NCI-H1092 treated with DMSO at 0.1 percent for 48 hours (cell line): ENCODE results near the gene DIP2A.

Experiments
- DNase-seq: peaks from one replicate; lab custom pipeline; 2025; lab: John Stamatoyannopoulos, UW

Gene DIP2A

DNA sequence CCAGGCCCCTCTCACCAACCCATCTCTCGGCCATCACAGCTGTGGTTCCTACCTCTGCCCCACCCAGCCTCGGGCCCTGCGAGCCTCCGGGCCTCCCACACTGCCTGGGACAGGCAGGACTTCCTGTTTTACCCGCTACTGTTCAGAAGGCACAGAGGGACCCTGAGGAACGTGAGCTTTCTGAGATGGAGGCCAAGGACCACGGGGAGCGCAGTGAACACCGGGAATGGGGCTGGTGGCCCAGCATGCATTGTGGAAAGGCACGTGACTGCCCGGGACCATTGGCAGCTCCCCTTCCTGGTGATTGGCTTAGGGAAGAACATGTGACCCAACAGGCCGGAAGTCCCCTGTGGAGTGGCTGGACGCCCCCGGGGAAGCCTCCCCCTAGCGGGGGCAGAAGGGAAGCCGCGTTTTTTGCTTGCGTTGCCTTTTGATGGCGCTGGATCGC lies 139.2 kb downstream of the DIP2A start:
- no peak for DNase-seq

DNA sequence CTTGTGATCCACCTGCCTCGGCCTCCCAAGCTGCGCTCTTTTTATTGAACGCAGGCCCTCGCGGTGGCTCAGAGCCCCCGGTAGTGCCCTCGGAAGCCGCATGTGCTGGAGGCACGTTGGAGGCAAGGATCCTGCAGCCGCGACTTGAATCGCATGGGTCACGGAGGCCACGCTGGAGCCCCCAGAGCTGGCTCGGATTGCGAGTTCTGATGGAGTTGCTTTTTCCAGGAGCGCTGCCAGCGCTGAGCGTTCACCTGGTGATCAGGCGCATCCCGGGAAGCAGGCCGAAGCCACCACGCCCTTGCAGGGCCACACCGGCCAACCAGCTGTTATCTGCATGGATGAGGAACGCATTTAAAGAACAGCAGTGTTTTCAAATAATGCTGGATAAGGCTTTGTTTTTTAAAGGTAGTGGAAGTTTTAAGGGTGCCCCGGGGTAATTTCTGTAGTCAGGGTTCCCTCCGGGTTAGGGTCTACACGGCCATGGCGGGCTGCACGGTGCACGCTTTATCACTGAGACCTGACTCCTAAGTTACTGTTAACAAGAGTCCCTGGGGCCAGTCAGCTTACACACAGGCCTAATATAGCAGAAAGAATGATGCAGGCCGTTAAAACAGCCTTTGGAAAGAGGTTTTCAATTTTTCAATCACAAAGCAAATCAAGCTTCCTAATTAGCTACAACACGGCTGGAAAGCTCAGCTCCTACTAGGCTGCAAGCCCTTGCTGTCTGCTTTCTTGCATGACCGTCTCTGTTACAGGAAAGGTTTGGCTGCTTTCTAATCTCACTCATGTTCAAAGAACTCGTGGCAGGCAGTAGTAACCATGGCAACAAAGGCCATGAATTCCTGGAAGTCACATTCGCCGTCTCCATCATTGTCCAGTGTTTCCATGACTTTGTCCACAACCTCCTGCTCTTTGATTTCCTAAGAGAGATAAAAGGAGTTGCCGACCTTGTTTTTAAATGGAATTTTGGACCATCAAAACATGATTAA lies 140.2 kb downstream of the DIP2A start:
- DNase-seq, result no peak

DNA sequence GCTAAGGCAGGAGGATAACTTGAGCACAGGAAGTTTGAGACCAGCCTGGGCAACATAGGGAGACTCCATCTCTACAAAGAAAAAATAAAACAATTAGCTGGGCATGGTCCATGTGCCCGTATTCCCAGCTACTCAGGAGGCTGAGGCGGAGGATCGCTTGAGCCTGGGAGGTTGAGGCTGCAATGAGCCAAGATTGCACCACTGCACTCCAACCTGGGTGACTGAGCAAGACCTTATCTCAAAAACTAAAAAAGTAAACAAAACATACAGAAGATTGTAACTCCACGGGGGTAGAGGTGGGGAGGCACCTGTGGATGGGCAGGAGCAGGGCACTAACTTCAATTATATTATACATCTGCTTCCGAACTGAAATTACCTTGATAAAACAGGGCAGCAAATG lies 141.6 kb downstream of the DIP2A start:
- no peak for DNase-seq

DNA sequence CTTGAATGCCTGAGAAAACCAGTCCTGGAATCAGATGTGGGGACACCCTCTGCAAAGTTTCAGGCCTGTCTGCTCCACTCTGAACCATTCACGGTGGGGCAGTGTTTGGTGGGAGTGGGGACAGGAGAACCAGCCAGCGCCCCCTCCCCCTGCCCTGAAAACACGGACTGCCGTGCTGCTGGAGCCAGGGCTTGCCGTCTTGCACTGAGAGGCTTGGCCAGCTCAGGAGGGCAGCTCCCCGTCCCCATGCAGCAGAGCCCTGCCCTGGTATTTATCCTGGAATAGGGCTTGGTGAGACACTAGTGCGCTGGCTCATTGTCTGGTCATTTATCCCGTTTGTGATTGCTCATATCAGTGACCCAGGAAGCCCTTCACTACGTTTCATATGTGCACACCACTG lies 142.3 kb downstream of the DIP2A start:
- DNase-seq, result no peak

DNA sequence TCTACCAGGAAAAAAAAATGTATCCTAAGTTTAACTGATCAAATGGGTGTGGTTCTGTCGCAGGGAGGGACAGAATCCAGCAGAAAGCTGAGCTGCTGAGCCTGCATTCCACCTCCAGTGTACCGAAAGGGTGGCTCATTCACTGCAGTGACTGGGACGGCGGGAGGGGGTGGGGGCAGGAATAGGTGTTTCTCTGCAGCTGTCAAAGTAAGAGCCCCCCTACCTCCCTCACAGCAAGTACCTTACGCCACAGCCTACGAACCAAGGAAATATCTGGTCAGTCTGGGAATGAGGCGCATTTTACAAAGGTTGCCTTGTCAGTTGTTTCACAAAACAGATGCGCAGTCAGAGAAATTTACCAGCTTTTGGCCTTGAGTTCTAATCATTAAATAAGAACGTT lies 144.5 kb downstream of the DIP2A start:
- DNase-seq, result no peak

DNA sequence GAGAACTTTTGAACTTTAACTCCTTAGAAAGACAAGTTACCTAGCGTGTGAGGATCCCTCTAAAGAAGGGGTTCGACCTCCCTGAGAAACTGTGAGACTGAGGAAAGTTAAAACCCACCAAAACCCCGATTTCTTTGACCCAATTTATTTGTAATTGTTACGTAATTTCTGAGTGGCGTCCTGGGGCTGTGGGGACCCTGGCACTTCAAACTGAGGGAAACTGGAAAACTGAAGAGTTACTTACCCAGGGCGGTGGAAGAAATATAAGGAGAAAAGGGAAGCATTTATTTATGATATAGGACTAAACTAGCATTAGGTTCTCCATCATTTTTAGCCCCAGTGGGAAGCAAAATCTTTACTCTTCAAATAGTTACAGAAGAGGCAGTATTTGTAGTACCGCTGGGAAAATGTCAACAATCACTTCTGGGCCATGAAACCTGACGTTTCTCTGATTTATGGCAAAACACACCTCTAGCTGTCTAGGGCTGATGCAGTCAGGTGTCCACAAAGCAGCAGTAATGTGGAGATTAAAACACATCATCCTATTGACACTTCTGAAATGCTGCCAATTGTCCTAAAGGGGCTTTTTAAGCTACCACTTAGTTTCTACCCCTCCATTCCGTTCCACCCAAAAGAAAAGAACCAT lies 145.8 kb downstream of the DIP2A start:
- no peak for DNase-seq

DNA sequence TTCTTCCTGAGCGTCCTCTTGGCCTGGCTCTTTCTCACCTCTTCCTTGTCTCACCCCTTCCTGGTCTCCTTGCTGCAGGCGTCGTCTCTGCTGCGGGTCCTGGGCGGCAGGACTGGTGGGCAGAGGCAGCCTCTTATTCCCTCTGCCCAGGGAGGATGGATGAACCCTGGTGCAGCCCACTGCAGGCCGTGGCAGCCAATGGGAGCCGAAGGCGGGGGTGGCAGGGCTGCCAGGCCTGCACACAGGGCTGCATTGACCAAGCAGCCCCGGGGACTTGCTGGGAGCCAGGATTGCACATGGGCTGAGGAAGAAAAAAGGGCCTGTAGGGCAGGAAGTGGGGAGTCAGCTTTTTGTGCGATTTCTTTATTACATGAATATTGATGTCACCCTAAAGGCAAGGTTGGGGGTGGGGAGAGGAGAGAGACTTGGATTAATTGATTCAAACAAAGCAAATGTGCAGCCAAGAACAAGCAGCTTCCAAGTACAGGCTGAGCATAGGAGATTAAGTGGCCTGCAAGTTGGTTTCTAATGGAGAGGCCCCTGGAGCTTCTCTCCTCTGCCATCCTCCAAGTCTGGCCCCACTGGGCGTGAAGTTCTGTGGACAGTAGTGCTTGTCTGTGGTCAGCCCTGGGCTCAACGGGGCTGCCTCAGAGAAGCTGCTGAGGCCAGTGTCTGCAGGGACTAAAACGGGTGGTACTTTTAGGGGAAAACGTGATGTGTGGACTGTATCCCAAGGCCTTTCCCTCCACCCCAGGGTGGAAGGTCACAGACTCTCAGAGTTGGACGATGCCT lies 146.5 kb downstream of the DIP2A start, which contains the start of gene S100B:
S100B (minus strand) TSS at position 108 of the 792 bp plus-strand sequence. CDS start 2,667 bp downstream, outside the sequence.
- DNase-seq, result no peak

DNA sequence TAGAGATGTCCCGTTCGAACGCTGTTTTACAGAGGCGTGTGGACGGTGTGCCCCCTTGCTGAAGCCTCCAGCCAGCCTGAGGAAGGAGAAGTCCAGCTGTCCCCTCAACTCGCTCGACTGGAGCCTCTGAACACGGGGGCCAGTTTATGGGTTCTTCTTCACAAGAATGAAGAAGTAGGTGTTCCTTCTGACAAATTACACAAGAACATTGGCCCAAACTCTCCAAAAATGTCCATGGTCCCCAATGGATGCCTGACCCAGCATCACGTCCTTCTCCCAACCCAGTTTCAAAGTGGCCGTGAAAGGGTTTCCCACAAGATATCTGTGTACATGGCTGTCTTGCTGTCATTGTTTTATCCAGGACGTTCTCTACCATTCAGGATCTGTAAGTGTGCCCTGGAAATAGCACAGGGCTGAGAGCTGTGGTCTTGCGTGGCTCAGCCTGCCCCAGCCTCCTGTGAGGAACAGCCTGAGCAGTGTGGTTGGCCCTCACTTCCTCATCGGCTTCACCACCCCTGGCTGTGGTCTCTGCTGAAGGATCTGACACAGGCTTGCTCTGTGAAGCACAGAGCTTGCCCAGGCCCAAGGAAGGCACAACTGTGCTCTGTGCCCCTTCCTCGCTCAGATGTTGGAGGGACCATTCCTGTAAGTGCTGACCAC lies 147.2 kb downstream of the DIP2A start:
- DNase-seq, result no peak

DNA sequence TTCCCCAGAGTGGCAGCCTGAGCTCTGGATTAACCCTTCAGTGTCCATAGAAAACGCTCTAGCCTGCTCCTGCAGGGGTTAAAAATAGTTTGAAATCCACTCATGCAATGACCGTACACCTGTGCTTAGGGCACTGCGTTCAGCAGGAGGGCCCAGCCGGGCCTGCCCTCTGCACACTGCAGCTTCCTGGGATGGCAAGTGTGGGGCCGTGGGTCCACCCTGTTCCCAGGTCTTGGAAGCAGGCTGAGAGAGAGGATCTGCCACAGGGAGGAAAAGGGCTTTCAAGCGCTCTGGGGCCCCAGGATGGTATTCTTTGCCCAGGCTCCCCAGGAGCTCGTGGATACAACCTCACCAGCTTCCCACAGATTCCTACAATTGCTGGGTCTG lies 147.7 kb downstream of the DIP2A start:
- no peak for DNase-seq

DNA sequence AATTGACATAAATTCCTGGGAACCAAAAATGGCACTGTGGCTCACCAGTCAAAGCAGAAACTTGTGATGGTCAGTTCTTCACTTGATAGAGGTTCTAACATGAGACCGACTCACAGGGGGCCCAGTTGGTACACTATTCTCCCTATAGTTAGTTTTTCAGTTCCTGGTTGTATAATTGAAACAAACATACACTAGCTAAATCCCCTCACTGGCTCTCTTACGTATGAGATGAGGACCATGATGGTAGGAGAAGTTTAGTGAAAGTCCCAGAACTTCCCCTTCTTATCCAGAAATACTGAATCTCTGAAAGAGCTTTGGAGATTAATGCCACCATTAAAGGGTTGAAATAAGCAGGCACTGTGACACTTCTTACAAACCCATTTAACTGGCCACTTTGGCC lies 148.9 kb downstream of the DIP2A start:
- DNase-seq, result no peak

DNA sequence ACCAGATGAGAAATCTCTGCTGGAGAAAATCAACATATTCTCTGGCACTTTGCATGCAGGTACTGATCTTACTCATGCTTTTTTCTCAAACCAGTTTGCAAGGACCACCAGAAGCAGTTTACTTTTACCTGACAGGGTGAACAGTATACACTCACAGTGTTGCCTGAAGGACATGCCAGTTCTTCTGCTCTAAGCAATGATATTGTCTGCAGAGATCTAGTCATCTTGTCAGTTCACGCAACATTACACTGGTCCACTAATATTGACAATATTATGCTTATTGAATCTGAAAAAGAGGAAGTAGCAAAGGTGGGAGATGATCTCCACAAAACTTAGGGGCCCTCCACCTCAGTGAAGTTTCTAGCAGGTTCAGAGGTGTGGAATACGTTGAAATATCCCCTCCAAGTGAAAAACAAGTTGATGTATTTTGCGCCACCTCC lies 150.0 kb downstream of the DIP2A start:
- DNase-seq, result no peak

DNA sequence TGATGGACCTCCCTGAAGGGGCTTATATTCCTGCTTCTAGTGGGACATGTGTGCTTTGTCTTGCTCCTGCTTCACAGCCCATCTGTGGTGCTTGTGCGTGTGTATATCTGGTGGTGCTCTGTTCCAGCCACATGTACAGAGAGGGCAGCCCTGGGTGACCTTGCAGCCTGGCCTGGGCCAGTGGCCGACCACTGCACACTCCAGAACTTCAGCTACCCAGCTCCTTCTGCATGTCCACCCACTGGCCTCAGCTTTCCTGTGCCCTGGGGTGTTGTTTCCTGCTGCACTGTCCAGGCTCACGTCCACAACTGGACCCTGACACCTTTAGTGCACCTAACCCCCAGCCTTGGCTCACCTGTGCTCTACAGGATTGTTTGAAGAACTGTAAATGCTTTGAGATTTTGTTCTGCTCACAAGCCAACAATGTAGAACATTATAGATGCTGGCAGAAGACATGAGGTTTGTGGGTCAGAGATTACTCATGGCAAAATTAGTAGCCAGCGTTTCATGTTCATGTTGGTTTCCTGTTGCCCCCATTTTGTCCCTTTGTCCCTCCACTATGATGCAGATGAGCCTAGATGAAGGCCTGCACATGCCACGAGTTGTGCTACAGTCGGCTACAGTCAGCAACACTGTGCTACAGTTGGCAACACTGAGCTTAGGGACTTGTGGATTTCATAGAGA lies 151.5 kb downstream of the DIP2A start:
- no peak for DNase-seq

DNA sequence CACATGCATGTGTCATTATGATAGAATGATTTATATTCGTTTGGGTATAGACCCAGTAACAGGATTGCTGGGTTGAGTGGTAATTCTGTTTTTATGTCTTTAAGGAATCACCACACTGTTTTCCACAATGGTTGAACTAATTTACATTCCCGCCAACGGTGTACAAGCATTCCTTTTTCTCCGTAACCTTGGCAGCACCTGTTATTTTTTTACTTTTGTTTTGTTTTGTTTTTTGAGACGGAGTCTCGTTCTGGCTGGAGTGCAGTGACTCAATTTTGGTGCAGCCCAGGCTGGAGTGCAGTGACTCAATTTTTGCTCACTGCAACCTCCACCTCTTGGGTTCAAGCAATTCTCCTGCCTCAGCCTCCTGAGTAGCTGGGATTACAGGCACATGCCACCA lies 154.7 kb downstream of the DIP2A start:
- no peak for DNase-seq

DNA sequence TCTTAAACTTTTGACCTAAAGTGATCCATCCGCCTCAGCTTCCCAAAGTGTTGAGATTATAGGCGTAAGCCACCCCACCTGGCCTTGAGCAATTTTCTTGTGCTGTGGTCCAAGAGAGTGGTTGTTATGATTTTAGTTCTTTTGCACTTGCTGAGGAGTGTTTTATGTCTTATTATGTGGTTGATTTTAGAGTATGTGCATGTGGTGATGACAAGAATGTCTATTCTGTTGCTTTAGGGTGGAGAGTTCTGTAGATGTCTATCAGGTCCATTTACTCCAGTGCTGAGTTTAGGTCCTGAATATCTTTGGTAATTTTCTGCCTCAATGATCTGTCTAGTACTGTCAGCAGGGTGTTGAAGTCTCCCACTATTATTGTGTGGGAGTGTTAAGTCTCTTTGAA lies 157.4 kb downstream of the DIP2A start:
- DNase-seq, result no peak

DNA sequence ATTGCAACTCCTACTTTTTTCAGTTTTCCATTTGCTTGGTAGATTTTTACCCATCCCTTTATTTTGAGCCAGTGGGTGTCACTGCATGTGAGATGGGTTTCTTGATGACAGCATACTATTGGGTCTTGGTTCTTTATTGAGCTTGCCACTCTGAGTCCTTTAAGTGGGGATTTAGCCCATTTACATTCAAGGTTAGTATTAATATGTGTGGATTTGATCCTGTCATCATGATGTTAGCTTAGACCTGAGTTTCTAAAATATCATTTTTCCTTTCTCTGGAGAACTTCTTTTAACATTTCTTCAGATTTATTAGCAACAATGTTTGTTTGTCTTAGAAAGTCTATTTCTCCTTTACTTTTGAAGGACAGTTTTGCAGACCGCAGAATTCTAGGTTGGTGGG lies 158.0 kb downstream of the DIP2A start:
- no peak for DNase-seq

DNA sequence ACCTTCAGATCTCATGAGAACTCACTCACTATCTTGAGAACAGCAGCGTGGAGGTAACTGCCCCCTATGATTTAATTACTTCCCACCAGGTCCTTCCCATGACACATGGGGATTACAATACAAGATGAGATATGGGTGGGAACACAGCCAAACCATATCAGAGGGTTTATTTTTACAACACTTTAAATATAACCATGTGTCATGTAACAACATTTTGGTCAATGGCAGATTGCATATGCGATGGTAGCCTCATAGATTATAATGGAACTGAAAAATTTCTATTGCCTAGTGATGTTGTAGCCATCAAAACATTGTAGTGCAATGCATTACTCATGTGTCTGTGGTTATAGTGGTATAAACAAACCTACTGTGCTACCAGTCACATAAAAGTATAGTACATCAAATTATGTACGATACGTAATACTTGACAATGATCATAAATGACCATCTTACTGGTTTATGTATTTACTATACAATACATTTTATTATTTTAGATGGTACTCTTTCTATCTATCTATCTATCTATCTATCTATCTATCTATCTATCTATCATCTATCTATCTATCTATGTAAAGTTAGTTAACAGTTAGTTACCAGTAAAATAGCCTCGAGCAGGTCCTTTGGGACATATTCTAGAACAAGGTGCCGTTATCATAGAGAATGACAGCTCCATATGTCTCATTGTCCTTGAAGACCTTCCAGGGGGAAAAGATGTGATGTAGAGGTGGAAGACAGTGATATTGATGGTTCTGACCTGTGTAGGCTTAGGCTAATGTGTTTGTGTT lies 158.8 kb downstream of the DIP2A start:
- no peak for DNase-seq

DNA sequence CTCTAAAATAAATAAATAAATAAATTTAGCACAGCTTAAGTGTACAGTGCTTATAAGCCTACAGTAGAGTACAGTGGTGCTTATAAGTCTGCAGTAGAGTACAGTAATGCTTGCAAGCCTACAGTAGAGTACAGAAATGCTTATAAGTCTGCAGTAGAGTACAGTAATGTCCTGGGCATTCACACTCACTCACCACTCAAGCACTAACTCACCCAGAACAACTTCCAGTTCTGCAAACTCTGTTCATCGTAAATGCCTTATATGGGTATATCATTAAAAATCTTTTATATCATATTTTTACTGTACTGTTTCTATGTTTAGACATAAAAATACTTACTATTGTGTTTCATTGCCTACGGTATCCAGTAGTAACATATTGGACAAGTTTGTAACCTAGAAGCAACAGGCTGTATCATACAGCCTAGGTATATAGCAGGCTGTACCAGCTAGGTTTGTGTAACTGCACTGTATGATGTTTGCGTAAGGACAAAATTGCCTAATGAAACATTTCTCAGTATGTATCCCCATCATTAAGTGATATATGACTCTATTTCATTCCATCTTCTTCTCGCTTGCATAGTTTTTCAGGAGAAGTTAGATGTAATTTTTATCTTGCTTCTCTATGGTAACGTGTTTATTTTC lies 160.2 kb downstream of the DIP2A start:
- no peak for DNase-seq
